Measurements from ENCODE around the gene IGSF10. TPM values are rescaled to one million over a fixed set of nuclear protein-coding genes. Genes with fewer than 3 reads are reported as not detected.
"Not testable (repeated sequence)": the region's sequence is repeated elsewhere in the genome, so short reads cannot be mapped to it uniquely, and the experiment has no call there.

Gene IGSF10, protein sequence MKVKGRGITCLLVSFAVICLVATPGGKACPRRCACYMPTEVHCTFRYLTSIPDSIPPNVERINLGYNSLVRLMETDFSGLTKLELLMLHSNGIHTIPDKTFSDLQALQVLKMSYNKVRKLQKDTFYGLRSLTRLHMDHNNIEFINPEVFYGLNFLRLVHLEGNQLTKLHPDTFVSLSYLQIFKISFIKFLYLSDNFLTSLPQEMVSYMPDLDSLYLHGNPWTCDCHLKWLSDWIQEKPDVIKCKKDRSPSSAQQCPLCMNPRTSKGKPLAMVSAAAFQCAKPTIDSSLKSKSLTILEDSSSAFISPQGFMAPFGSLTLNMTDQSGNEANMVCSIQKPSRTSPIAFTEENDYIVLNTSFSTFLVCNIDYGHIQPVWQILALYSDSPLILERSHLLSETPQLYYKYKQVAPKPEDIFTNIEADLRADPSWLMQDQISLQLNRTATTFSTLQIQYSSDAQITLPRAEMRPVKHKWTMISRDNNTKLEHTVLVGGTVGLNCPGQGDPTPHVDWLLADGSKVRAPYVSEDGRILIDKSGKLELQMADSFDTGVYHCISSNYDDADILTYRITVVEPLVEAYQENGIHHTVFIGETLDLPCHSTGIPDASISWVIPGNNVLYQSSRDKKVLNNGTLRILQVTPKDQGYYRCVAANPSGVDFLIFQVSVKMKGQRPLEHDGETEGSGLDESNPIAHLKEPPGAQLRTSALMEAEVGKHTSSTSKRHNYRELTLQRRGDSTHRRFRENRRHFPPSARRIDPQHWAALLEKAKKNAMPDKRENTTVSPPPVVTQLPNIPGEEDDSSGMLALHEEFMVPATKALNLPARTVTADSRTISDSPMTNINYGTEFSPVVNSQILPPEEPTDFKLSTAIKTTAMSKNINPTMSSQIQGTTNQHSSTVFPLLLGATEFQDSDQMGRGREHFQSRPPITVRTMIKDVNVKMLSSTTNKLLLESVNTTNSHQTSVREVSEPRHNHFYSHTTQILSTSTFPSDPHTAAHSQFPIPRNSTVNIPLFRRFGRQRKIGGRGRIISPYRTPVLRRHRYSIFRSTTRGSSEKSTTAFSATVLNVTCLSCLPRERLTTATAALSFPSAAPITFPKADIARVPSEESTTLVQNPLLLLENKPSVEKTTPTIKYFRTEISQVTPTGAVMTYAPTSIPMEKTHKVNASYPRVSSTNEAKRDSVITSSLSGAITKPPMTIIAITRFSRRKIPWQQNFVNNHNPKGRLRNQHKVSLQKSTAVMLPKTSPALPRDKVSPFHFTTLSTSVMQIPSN (N-terminal part only)
- 0.14 and 0.15 TPM in 2 replicates for total RNA-seq (2014; rRNA removed; shearing (Covaris generic))
- polyA plus RNA-seq (2014; cell fraction: nucleus; rRNA removed): 0.01 and 0.25 TPM in 2 replicates

DNA sequence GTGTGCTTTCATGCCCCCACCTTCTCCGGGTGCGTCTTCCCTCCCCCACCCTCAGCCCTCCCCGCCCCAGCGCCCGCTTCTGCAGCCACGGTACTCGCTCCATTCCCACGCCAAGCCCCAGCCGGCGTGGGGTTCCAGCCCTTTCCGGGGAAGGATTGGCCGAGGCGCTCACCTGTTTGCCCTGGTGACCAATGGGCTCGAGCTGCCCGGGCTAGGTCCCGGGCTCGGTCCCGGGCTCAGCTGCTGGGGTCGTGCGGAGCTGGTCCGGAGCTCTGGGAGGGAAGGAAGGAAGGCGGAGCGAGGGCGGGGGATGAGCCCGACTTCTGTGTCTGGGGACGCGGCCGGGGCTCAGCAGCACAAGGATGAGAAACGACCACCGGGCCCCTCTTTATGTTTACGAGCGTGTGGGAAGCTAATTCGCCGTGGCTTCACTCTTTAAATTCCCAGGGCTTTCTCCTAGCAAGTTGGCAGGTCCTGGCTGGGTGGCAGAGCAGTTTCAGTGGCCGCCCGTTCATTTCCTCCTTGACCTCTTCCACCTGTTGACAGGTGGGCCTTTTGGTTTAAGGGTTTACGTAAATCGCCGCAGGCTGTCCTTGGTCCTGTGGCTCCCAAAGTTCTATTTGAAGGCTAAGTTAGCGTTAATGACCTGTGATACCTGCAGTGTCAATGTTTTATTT is at the start of gene IGSF10:
IGSF10 (minus strand) TSS at position 288 of the 677 bp plus-strand sequence. CDS start 2,352 bp downstream, outside the sequence.
- DNase-seq (ENCODE audit: extremely low read depth, low read depth): no peak

DNA sequence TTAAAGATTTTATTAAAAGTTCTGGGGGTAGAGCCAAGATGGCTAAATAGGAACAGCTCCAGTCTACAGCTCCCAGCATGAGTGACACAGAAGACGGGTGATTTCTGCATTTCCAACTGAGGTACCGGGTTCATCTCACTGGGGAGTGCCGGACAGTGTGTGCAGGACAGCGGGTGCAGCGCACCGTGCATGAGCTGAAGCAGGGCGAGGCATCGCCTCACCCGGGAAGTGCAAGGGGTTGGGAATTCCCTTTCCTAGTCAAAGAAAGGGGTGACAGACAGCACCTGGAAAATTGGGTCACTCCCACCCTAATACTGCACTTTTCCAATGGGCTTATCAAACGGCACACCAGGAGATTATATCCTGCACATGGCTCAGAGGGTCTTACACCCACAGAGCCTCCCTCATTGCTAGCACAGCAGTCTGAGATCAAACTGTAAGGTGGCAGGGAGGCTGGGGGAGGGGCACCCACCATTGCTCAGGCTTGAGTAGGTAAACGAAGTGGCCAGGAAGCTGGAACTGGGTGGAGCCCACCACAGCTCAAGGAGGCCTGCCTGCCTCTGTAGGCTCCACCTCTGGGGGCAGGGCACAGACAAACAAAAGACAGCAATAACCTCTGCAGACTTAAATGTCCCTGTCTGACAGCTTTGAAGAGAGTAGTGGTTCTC is 48.7 kb upstream of the IGSF10 start:
- not testable (repeated sequence) for DNase-seq (ENCODE audit: extremely low read depth, low read depth)

DNA sequence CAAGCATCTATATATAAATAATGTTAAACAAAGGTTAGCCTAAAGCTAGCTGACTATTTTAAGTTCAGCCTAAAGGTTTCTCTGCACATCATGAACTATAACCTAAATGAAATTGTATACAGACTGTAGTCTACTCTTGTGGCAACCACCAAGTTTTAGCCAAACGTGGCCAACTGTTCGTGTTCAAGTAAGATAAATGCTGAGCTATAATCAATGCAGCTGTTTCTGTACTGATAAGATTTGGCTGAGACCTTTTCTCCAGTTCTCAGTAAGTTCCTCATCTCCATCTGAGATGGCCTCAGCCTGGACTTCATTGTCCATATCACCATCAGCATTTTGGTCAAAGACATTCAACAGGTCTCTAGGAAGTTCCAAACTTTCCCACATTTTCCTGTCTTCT is 43.7 kb upstream of the IGSF10 start:
- DNase-seq (ENCODE audit: extremely low read depth, low read depth): no peak

DNA sequence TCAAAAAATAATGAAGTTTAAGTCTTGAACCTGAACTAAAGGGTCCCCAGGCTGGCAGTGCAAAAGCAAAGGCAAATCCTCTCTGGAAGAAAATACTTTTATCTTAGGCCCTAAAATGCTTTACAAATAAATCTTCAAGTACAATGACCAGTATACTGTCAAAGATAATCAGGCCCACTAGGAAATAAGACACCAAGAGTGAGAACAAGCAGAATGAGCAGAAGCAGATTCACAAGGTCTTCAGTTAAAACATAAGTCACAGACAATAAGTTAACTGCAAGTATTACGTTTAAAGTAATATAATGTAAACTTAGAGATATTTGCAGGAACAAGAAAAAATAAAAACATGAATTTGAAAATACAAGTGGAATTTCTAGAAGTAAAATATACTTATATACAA is 42.2 kb upstream of the IGSF10 start:
- DNase-seq (ENCODE audit: extremely low read depth, low read depth): no peak

DNA sequence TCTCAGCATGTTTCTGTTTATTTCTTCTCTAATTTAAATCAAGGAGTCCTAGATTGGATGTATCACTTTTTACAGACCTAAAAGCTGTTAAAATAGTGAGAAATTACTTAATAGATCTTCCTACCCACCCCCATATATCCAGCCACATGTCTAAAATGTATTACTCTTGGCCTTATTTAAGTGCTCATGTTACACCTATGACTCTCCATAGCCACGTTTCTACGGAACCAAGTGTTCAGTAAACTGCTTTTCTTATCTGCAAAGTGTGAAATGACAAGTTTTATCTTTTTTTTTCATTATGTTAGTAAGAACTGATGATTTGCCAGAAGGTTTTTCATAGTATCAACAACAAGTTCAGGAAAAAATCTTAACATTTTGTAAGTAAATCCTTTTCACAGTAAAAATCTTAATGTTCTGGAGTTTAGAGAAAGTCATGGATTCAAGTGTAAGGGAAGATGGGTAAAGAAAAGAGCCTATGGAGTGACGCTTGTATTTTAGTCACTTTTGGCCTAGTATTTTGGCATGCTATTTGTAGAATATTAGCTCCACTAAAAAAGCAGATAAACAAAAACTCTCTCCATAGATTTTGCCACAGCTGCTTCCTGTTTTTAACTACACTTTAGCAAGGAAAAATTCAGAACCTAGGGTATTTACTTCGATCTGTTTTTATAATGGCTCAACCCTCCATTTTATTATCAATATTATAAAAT is 41.2 kb upstream of the IGSF10 start:
- no peak for DNase-seq (ENCODE audit: extremely low read depth, low read depth)

DNA sequence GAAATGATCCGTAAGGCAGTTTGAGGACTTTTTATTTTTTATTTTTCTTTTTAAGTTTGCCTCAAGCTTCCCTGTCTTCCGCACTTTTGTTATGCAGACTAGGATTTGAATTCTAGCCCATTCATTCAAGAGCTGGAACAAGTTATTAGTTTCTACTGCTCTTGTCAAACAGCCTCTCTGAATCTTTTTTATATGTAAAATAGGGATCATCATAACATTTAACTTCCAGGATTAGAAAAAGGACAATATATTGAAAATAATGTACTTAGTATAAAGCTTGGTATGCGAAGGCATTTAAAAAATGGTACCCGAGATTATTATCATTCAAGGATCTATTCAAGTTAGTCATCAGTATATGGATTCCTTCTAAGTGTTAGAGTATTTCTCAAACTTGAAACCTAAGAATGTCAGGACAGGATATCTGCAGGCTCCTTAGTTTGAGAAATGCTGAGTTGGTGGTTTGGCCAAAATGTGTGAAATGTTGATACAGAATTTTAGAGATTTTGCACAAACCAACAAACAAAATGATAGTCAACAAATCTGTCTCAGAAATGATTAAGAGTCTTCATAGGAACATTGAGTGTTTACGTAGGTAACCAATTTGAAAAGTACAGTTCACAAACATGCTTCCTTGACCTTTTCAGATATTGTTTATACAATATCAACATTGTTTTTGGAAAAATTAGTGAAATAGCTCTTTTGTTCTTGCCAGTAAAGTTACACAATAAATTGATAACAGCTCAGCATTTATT is 40.5 kb upstream of the IGSF10 start:
- no peak for DNase-seq (ENCODE audit: extremely low read depth, low read depth)

DNA sequence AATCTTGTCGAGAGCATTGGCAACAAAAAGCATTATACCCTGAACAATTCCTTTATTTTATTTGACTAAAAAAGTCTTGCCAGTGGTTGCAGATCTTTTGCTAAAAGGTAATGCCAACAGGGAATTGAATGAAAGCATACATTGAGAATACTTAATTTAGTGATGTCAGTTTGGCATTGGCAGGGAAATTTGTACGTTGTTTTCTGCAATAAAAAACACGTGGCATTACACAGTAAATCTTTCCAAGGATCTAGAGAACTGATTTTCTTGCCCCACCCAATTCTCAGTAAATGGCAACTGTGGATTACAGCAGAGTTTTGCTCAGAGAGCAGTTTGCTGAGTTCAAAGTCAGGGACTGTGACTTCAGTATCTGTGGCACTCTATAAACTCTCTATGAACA is 38.3 kb upstream of the IGSF10 start:
- DNase-seq (ENCODE audit: extremely low read depth, low read depth): no peak

DNA sequence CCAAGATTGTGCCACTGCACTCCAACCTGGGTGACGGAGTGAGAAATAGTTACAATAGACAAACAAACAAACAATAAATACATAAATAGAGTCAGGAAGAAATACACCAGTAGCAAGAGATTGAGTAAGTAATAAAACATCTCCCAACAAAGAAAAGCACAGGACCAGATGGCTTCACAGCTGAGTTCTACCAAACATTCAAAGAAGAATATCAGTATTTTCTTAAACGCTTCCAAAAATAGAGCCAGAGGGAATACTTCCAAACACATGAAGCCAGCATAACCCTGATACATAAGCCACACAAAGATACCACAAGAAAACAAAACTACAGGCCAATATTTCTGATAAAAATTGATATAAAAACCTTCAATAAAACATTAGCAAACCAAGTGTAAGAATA is 30.7 kb upstream of the IGSF10 start:
- DNase-seq (ENCODE audit: extremely low read depth, low read depth): no peak

DNA sequence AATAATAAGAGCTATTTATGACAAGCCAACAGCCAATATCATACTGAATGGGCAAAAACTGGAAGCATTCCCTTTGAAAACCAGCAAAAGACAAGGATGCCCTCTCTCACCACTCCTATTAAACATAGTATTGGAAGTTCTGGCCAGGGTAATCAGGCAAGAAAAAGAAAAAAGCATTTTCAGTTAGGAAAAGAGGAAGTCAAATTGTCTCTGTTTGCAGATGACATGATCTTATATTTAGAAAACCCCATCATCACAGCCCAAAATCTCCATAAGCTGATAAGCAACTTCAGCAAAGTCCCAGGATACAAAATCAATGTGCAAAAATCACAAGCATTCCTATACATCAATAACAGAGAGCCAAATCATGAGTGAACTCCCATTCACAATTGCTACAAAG is 27.0 kb upstream of the IGSF10 start:
- not testable (repeated sequence) for DNase-seq (ENCODE audit: extremely low read depth, low read depth)

DNA sequence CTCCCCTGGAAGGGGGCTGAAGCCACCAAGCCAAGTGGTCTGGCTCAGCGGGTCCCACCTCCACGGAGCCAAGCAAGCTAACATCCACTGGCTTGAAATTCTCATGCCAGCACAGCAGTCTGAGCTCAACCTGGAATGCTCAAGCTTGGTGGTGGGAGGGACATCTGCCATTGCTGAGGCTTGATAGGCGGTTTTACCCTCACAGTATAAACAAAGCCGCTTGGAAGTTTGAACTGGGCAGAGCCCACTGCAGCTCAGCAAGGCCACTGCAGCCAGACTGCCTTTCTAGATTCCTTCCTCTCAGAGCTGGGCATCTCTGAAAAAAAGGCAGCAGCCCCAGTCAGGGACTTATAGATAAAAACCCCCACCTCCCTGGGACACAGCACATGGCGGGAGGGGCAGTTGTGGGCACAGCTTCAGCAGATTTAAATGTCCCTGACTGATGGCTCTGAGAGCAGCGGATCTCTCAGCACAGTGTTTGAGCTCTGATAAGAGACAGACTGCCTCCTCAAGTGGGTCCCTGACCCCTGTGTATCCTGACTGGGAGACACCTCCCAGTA is 23.2 kb upstream of the IGSF10 start:
- DNase-seq (ENCODE audit: extremely low read depth, low read depth): no peak

DNA sequence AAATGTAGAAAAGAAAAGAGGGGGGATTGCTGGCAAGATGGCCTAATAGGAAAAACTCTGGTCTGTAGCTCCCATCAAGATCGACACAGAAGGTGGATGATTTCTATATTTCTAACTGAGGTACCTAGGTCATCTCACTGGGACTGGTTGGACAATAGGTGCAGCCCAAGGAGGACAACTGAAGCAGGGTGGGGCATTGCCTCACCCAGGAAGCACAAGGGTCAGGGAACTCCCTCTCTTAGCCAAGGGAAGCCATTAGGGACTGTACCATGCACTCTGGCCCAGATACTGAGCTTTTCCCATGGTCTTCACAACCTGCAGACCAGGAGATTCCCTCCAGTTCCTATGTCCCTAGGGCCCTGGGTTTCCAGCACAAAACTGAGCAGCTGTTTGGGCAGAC is 22.6 kb upstream of the IGSF10 start:
- DNase-seq (ENCODE audit: extremely low read depth, low read depth): no peak

DNA sequence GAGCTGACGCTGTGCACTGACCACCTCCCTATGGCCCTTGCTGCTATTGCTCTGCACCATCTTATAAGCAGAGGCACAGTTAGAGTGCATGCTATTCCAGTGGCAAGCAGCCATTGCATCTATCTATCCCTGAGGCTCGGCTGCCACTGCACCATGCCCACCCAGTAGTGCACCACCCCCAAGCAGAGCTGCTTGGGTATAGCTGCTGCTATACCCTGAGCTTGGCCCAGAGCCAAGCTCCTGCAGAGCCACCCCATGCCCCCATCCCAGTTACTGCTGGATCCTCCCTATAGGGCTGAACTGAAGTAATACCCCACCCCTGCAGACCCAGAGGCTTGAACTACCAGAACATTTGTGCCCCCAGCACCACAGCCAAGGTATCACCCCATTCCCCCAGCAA is 19.6 kb upstream of the IGSF10 start:
- DNase-seq (ENCODE audit: extremely low read depth, low read depth): no peak

DNA sequence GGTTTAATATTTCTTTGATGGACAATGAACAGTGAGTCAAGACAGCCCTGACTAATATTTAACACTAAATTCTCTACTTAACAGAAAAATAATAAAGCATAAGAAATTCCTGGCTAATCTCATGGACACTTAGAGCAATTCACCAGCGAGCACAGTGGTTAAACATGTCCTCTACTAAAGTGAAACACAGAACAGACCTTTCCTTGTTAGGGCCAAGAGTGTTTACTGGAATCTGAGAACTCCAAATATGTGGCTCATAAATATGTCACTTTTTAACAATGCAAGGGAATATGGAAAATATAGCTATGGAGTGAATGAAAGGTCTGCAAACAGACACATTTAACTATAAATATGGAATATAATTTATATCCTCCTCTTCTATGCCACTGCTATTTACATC is 18.6 kb upstream of the IGSF10 start:
- no peak for DNase-seq (ENCODE audit: extremely low read depth, low read depth)

DNA sequence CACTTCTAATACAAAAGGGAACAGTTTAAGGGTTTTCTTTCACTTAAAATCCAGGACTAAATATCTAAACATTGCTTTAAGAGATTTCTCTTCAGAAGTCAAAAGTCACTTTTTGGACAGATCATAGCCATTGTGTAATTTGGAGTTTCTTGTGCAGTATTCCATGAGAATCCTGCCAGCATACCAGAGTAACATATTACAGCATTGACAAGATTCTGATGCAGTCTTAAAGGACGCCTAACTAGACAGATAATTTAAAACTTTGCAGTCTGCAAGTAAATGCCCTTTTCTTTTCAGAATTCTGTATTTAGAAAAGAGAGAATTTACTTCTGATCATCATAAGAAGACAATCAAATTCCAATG is 17.5 kb upstream of the IGSF10 start:
- no peak for DNase-seq (ENCODE audit: extremely low read depth, low read depth)

DNA sequence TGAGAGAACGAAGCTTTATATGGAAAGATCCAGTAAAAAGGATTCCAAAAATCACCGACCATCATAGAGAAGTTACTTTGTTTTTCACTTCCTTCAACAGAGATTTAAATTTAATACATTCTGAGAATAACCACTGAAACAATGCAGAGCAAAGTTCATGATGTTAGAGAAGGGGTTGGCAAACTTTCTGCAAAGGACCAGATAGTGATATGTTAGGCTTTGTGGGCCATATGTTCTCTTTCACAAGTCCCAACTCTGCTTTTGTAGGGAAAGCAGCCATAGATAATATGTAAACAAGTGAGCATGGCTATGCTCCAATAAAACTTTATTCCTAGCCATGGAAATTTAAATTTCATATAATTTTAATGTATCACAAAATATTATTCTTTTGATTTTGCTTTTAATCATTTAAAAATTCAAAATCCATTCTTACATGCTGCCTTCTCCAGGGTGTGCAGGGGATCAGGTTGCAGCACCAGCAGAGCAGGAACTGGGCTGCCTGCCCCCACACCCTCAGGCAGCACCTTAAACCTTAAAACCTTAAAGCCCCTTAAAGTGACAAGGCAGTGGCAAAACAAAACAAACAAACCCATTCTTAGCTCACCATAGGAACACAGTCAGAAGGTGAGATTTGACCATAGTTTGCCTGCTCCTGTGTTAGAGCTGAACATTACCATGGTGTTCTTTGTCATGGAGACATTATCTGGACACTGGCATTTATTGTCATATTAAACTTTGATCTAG is 16.9 kb upstream of the IGSF10 start:
- DNase-seq (ENCODE audit: extremely low read depth, low read depth): no peak

DNA sequence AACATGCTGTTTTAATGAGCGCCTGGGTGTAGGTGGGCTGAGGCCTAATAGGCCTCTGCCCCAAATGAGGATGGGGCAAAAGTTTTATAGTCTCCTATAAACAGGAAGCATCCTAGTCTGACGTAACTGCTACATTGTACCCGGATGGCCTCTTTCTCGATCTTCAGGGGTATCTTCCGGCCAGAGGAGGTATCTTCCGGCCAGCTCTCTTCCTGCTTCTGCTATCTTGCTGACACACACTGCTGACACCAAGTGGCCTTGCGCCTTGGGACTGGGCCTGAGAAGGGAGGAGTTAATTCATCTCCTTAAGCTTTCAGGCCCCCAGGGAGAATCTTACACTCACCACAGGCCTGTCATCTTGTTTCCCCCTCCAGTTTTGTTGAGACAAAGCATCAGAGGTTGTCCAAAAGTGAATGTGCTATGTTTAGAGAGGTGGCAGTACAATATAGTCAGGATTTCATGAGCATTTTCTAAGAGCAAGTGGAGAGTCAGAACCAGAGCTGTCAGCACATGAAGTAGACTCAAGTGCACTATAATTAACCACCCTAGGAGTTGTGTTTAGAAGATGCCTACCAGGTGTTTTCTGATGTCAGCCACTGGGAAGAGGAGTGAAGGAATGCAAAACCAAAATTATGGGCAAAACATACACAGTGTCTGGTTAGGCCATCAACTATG is 15.6 kb upstream of the IGSF10 start:
- no peak for DNase-seq (ENCODE audit: extremely low read depth, low read depth)

Data from NCI-H460 (cell line).